H7 (cell line): ENCODE measurements around the gene ZFR2. TPM values are rescaled to one million over a fixed set of nuclear protein-coding genes. Genes with fewer than 3 reads are reported as not detected.

Experiments
- DNase-seq: peaks from one replicate; pipeline ENCODE4 v3.0.0; 2012
- H3K27me3 ChIP-seq: 2 replicates; pipeline ENCODE4 v1.6.0; 2011; ENCODE audit warnings: mild to moderate bottlenecking, low read length; ENCODE audit not compliant: control insufficient read depth, insufficient read depth
- H3K36me3 ChIP-seq: replicated peaks from 2 replicates; pipeline ENCODE4 v1.5.1; 2011; ENCODE audit warnings: low read length; ENCODE audit not compliant: control insufficient read depth, insufficient read depth
- H3K4me3 ChIP-seq: 2 replicates; pipeline ENCODE4 v1.5.1; 2011; ENCODE audit warnings: low read depth, mild to moderate bottlenecking, control low read depth, low read length, moderate library complexity; ENCODE audit not compliant: insufficient read depth
- total RNA-seq: library from RNA; depleted of rRNA; stranded (reverse); fragments of >200 nt; shearing (Covaris generic); gene quantifications from 2 replicates; pipeline ENCODE4 v1.2.3, GENCODE V29; 2014

The ZFR2 gene
- total RNA-seq, 1 experiment from 2014 or later: 36.1 TPM

DNA sequence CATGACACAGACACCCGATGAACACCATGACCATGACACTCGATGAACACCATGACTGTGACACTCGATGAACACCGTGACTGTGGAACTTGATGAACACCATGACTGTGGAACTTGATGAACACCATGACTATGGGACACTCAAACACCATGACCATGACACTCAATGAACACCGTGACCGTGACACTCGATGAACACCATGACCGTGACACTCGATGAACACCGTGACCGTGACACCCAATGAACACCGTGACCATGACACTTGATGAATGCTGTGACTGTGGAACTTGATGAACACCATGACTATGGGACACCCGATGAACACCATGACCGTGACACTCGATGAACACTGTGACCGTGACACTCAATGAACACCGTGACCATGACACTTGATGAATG lies 31.5 kb downstream of the ZFR2 start:
- no peak for DNase-seq
- Histone ChIP-seq H3K36me3 (no peaks in the 10 kb centered on the region), H3K27me3 (no peaks in the 10 kb centered on the region), H3K4me3 (no peak overlapping the region)

DNA sequence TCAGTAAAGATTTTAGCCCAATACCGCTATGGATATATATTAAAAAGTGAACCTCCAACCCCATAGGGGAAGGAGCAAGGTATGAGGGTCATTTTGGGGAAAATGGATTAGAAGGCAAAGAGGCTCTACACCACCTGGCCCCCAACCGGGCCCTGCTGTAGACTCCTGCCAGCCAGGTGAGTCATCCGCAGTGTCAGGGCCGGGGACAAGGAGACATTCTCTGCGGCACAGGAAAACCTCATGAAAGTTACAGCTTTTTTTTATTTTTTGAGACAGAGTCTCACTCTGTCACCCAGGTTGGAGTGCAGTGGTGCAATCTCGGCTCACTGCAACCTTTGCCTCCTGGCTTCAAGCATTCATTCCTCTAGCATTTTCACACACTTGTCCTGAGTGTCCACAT lies 32.0 kb downstream of the ZFR2 start:
- DNase-seq: no peak
- Histone ChIP-seq H3K27me3 (no peaks in the 10 kb centered on the region), H3K36me3 (no peaks in the 10 kb centered on the region), H3K4me3 (no peak overlapping the region)

- DNase-seq: no peak
- H3K4me3 ChIP-seq: no peak overlapping the region
- no peaks in the 10 kb centered on the region for H3K36me3 ChIP-seq
- H3K27me3 ChIP-seq: no peaks in the 10 kb centered on the region
Measured at GRCh38 chr19:3835055-3835435, 33.8 kb downstream of the ZFR2 start.

DNA sequence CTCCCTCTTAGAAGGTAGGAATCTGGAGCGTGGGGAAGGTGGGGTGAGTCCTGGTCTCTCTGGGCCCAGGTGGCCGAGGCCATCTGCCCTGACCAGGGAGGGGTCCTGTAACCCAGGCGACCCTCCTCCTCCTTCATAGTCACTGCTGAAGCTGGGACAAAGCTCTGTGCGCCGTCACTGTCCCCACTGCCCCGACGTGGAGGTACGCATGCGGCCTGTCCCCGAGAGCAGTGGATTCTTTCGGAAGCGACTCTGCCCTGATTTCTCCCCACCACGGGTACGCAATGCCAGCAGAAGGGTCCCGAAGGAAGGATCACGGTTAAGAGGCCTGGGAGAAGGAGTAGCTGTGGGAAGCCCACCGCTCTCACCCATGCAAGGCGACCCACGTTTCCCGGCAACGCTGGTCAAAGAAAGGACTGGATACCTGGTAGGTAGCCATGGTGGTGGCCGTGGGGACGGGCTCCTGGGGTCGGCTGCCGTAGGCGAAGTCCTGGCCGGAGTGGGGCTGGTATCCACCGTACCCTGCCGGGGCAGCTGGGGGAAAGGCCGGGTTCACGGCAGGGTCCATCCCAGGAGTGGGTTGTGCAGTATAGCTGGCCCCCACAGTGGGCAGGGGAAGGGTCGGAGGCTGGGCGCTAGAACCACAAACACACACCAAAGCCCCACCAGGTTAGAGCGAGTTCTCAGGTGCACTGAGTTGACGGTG lies 34.3 kb downstream of the ZFR2 start:
- DNase-seq: peak; percentile 59
- Histone ChIP-seq H3K4me3 (no peak overlapping the region), H3K27me3 (no peaks in the 10 kb centered on the region), H3K36me3 (no peaks in the 10 kb centered on the region)

GRCh38 chr19:3833578-3834348 lies 35.1 kb downstream of the ZFR2 start:
- no peaks in the 10 kb centered on the region for H3K36me3 ChIP-seq
- H3K27me3 ChIP-seq: no peaks in the 10 kb centered on the region
- no peak overlapping the region for H3K4me3 ChIP-seq
- DNase-seq: peak; percentile 58

DNA sequence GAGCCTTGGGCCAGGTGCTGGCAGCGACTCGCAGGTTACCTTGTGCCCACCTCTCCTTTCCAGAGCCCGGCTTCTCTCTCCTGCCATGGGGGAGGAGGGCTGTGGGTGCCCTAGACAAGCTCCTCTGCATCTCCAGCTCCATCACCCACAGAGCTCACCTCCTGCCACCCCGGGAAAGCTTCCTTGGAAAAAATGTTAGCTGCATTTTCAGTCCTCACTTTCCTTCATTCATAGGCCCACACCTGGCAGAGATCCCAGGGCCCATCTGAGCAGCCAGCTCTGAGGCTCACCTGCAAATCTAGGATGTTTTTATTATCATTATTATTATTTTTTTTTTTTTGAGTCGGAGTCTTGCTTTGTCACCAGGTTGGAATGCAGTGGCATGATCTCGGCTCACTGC lies 36.8 kb downstream of the ZFR2 start:
- no peak overlapping the region for H3K4me3 ChIP-seq
- H3K36me3 ChIP-seq: no peaks in the 10 kb centered on the region
- DNase-seq: no peak
- H3K27me3 ChIP-seq: no peaks in the 10 kb centered on the region

DNA sequence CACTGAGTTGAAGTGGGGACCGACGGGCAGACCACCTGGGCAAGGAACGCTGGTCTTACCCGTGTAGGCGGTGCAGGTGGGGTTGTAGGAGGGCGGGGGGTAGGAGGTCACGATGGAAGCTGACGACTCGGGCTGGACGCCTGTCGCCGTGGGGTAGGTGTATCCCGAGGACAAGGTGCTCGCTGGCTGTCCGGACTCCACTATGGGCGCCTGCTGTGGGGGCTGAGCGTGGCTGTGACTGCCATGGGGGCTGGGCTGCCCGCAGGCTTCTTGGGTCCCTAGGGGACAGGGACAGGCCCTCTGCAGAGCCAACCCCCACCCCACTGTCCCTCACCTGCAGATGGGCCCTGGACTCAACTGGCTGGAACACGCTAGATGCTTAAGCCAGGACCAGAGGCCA lies 37.2 kb downstream of the ZFR2 start:
- H3K27me3 ChIP-seq: no peaks in the 10 kb centered on the region
- H3K36me3 ChIP-seq: no peaks in the 10 kb centered on the region
- no peak overlapping the region for H3K4me3 ChIP-seq
- peak; percentile 51 for DNase-seq

DNA sequence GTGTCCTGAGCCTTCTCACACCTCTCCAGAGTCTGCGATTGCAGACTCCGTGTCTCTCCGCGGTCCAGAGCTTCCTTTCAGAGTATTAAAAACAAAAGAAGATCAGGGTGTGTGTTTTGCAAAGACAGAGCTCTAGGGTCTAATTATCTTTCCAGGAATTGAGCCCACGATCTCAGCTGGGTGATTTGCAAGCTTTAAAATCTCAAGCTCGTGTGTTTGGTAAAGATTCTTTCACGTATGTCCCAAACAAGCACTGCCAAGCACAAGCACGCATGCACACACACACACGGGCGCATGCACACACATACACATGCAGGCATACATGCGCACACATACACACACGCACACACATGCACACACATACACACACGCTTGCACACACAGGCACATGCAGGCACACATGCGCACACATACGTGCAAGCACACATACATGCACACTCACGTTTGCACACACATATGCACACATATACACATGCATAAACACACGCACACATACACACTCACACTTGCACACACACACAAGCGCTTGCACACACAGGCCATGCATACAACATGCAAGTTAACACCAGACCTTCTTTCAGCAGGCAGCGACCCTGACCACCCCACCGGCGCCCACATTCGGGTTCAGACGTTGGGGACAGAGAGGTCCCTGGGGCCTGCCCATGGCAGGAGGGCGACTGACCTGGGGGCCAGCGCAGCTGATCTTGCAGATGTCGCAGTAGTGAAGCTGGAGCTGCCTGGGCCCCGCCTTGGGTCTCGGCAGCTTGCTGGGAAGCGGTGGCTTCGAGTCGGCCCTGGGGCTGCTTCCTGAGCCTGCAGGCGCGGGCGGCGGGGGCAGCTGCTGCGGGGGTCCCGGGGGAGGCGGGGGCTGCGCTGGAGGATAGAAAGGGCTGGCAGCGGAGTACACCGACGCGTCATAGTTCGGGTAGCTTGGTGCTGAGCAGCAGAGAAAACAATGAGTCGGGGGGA lies 37.9 kb downstream of the ZFR2 start:
- DNase-seq: peak; percentile 50
- Histone ChIP-seq H3K27me3 (no peaks in the 10 kb centered on the region), H3K4me3 (no peak overlapping the region), H3K36me3 (no peaks in the 10 kb centered on the region)

GRCh38 chr19:3827306-3827705 lies 41.5 kb downstream of the ZFR2 start:
- no peaks in the 10 kb centered on the region for H3K27me3 ChIP-seq
- peak; percentile 51 for DNase-seq
- H3K36me3 ChIP-seq: no peaks in the 10 kb centered on the region
- no peak overlapping the region for H3K4me3 ChIP-seq

- H3K36me3 ChIP-seq: no peaks in the 10 kb centered on the region
- no peak overlapping the region for H3K4me3 ChIP-seq
- peak; percentile 51 for DNase-seq
Measured at GRCh38 chr19:3826163-3826562, 42.7 kb downstream of the ZFR2 start.

DNA sequence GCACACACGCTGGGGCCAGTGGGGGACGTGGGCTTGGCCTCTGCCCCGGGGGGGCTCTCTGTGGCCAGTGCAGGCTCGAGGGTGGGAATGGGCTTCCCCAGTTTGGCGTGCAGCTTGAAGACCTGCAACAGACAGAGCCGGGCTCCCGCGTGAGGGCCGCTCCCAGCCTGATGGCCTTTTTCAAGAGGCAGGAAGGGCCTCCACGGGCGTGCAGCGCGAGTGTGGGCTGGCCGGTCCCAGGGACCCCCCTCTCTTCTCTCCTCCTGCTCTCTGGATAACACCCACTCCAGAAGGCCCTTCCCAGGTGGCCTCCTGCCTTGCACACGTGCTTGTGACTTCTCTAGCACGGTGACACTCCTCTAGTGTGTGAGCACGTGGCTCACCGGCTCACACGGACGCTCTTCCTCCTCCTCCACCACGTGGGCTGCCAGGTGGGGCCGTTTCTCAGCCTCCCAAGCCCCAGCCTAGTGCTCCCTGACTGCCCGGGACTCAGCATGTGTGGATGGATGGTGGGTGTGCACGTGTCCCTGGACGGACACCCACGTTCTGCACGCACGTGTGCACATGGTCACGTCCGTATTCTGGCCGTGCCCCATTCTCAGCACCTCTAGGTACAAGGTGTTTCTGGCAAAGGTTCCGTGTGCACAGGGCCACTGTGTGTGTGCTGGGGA lies 43.4 kb downstream of the ZFR2 start:
- no peak overlapping the region for H3K4me3 ChIP-seq
- DNase-seq: peak; percentile 58
- no peaks in the 10 kb centered on the region; the same call in 1 of the 2 replicates for H3K27me3 ChIP-seq
- no peaks in the 10 kb centered on the region for H3K36me3 ChIP-seq

More at GRCh38 chr19:3826163-3826562, 42.7 kb downstream of the ZFR2 start:
- H3K27me3 ChIP-seq: no peaks in the 10 kb centered on the region; the same call in 1 of the 2 replicates

DNA sequence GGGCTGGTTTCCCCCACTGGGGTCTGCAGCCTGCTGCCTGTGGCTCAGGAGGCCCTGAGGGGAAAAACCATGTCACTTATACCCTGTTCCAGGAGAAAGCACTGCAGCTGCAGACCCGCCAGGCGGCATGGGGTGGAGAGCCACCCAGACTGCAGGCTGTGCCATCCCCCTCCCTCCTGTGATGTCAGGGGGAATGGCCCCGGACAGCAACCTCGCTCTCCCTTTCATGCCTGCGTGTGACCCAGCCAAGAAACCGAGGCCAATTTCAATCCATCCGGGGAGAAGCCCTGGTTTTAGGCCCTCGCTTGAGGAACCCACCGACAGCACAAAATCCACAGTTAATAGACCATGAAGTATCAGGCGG lies 45.5 kb downstream of the ZFR2 start:
- peak; percentile 67 for DNase-seq

DNA sequence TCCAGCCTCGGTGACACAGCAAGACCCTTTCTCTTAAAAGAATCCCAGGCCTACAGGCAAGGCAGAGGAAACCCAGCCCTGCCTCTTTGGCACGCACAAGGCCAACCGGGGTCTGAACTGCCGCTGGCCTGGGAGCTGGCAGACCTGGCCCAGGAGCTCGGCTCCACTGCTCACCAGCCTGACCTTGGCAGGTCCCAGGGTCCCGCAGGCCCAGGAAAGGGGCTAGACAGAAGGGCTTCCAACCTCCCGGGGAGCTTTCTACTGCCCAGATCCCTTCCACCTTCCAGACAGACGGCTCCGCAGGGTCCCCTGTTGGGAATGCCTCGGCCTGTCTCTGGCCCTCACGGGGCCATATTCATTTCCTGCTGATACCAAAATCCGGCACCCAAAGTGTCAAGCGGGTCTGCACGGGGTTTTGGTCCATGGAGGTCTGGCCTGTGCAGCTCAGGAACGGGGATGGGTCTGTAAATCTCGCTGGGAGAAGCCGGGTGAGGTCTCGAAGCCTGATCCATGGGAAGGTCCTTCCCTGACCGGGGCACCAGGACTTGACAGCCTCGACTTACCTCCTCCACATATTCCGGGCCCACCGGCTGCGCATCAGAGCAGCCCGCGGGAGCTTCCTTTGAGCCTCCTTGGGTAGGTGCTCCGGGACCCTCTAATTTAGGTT lies 46.0 kb downstream of the ZFR2 start:
- H3K4me3 ChIP-seq: no peak overlapping the region
- H3K36me3 ChIP-seq: no peaks in the 10 kb centered on the region
- DNase-seq: no peak
- no peaks in the 10 kb centered on the region; the same call in 1 of the 2 replicates for H3K27me3 ChIP-seq

More for the DNA sequence above, 45.5 kb downstream of the ZFR2 start:
- H3K27me3 ChIP-seq: no peaks in the 10 kb centered on the region; the same call in 1 of the 2 replicates
- no peak overlapping the region for H3K4me3 ChIP-seq
- H3K36me3 ChIP-seq: no peaks in the 10 kb centered on the region
